GM21526 (cell line): ENCODE measurements around the gene ADRA2B.

Experiments used
- ATAC-seq: cut with Tn5 transposase; IDR thresholded peaks from one replicate; pipeline ENCODE4 v1.9.1; 2021; ENCODE audit warnings: moderate library complexity; ENCODE audit not compliant: unreplicated experiment, low FRiP score

ADRA2B gene

DNA sequence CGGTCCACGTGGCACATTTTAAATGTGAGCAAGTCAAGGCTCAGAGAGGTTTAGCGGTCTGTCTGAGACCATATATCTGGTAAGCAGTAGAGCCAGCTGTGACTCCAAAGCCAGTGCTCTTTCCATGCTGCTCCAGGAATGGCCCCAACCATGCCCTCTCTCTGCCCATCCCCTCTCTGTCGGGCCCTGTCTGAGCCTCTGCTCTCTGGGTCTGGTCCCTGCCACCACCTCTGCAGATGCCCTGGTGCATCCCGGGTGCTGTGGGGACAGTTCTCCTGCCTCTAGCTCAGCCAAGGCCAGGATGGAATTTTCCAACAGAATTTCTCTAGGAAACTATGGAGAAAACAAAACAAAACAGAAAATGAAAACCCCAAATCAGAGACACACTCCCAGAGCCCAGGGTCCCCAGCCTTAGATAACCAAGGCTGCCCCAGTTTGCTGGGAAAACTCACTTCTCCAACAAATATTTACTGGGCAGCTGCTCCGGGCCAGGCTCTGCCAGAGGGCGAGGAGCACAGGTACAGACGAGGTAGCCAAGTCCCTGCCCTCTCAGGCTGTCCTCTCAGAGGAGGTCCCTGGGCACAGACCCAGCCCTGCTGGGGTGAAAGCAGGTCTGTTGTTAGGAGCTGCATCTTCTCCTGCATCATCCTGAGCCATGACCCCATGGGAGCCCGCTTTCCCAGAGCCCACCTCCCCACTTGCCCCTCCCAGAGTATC lies 9.2 kb downstream of the ADRA2B start:
- no peak for ATAC-seq

DNA sequence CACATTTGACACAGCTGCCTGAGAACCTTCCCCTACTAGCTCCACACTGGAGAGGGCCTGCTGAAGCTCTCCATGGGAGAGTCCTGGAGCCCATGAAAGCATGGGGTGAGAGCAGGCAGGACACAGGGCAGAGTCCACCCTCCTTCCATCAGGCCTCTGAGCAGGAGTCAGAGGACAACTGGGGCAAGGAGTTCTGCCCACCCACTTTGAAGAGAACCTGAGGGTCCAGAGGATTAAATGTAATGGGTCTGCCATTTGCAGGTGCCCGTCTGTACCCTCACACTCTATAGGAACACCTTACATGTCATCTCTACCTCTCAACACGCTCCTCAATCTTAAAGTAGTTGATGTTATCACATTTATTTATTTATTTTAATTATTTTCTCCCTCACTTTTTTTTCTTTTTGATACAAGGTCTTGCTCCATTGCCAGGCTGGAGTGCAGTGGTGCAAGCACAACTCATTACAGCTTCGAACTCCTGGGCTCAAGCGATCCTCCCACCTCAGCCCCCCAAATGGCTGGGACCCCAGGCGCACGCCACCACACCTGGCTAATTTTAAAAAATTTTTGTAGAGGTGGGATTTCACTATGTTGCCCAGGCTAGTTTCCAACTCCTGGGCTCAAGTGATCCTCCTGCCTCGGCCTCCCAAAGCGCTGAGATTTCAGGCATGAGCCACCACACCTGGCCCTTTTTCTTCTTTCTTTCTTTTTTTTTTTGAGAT lies 10.2 kb downstream of the ADRA2B start:
- no peak for ATAC-seq

GRCh38 chr2:96105152-96105915 lies 11.0 kb downstream of the ADRA2B start:
- no peak for ATAC-seq

GRCh38 chr2:96104487-96104861 lies 11.9 kb downstream of the ADRA2B start:
- no peak for ATAC-seq

DNA sequence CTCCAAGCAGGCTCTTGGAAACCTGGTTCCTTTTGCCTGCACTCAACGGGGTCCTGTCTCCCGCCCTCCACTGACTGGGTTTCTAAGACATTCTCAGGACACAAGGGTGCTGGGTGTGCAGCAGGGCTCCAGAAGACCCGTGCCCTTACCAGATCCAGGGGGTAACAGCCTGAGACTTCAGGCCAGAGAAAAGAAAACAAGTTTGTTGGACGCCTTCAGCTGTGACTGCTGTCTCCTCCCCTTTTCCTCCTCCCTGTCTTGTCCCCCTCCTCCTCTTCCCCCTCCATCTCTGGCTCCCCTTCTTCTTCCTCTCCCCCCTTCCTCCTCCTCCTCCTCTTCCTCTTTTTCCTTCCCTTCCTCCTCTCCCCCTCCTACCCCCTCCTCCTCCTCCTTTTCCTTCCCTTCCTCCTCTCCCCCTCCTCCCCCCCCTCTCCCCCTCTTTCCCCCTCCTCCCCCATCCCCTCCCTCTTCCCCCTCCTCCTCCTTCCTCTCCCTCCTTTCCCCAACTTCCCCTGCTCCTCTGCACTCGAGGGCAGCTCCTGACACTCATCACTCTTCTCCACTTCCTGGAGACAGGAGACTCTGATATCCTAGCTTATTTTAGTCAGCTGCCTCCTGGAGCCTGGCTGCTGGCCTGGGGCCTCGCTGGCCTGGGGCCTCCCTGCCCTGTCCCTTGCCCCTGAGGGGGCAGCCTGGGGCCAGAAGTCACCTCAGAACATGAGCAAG lies 12.4 kb downstream of the ADRA2B start:
- ATAC-seq: no peak

DNA sequence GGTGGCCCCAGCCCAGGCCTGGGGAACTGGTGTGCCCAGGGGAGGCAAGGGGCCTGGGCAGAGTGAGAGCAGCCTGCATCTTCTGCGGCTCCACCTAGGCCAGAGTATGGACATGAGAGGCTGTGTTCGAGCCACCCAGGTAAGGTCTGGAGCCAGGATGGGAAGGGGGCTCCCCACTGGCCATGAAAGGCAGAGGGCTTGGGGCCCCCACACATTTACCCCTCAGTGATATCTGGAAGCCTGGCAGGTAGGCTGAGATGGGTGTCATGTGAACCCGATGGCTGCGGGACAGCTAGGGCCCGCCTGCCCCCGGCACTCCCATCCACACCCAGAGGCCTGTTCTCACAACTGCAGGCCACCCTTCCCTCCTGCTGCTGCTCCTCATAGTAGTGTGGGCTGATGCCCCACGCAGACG lies 13.2 kb downstream of the ADRA2B start:
- ATAC-seq: no peak

DNA sequence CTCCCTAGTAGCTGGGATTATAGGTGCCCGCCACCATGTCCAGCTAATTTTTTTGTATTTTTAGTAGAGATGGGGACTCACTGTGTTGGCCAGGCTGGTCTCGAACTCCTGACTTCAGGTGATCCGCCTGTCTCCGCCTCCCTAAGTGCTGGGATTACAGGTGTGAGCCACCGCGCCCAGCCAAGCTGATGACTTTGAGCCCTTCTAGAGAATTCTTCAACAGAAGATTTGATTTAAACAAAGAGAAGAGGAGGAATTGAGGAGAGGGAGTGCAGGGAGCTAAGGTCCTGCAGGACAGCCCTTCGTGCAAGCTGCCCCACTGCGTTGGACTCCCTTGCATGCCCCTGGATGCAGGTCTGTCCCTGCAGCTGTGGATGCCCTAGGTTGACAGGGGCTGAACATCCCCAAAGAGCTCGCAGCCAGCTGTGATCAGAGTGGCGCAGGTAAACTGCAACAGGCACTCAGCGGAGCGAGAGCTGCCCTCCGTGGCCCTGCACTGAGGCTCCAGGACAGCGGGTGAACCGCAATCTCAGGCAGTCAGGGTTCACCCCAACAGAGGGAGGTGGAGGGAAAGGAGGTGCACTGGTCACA lies 13.7 kb downstream of the ADRA2B start:
- no peak for ATAC-seq

- no peak for ATAC-seq
Measured at GRCh38 chr2:96100893-96101304, 15.5 kb downstream of the ADRA2B start.

- ATAC-seq: no peak
Measured at GRCh38 chr2:96099861-96100798, 16.2 kb downstream of the ADRA2B start.

- ATAC-seq: no peak
Measured at GRCh38 chr2:96098900-96099590, 17.3 kb downstream of the ADRA2B start.

GRCh38 chr2:96097951-96098823 lies 18.2 kb downstream of the ADRA2B start:
- ATAC-seq: no peak

GRCh38 chr2:96097441-96097840 lies 18.9 kb downstream of the ADRA2B start:
- ATAC-seq: no peak

DNA sequence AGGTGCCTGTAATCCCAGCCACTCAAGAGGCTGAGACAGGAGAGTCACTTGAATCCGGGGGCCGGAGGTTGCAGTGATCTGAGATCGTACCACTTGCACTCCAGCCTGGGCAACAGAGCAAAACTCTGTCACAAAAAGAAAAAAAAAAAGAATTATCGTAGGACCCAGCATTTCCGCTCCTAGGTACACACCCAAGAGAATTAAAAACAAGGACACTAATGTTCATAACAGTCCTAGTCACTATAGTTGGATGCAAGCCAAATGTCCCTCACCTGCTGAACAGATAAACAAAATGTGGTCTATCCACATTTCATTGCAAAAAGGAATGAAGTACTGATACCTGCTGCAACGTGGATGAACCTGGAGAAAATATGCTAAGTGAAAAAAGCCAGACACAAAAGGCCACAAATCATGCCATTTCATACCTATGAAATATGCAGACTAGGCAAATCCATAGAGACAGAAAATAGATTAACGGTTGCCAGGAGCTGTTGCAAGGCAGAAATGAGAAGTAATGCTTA lies 21.2 kb downstream of the ADRA2B start:
- ATAC-seq: no peak

DNA sequence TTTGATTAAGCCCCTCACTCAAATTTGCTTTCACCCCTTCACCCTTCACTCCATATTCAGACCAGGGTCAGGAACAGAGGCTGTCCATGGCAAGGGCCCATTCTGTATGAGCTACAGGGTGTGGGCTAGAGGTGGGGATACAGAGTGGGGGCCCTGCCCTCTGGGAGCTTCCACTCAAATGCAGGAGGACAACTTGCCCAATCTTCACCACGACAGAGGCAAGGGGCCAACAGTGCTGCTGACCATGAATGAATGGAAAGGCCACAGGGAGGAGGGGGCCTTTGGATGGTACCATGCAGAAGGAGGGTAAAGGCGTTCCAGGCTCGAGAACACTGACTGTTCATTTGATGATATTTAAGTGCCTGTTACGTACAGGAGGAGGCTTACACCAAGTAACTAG lies 22.8 kb downstream of the ADRA2B start:
- ATAC-seq: no peak

GRCh38 chr2:96092951-96093350 lies 23.4 kb downstream of the ADRA2B start:
- no peak for ATAC-seq

- no peak for ATAC-seq
Measured at GRCh38 chr2:96092573-96092877, 23.8 kb downstream of the ADRA2B start.

DNA sequence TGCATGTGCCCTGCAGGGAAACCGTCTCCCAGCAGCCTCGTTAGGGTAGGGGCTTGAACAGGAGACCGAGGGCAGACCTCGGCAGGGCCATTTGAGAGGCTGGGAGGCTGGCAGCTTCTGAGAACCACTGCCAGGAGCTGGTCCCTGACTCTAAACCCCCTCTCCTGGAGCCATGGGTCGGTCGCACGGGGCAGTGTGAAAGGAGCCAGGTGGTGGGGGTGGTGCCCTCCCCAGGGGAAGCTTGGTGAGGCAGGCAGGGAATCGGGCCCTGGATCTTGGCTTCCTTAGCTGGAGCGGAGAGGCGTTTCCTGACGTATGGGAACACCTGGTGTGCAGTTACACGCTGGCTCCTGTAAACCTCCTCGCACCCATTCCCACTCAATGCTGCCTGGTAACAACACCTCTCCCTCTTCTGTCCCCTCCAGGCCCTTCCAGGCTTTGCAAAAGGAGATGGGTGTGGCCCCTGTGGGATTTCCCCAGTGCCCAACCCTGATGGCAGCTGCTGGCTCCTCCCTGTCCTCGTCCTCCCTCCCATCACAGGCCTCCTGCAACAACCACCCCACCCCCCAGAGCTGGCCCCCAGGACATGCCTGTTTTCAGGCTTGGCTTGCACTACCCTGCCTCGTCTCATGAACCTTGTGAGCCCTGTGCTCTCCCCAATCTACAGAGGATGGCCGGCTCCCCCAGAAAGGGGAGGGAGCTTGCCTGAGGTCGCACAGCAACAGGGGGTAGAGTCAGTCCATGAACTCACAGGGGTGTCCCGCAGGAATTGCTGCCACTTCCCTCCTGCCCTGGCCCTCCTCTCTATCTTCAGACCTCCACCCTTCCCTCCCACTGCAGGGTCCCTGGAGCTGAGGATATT lies 24.4 kb downstream of the ADRA2B start:
- ATAC-seq: no peak
